ENCODE measurements around the gene JAK2.

GRCh38 chr9:4986783-4987182 lies 1.7 kb downstream of the JAK2 start:
- TF ChIP-seq CTCF (IDR thresholded peaks at IDR 0.05) (no peak), POLR2A (IDR thresholded peaks at IDR 0.05) (no peak)
